Breast epithelium (tissue), 4 donors: ENCODE measurements around the gene NRXN3. TPM values are rescaled to one million over a fixed set of nuclear protein-coding genes. Genes with fewer than 3 reads are reported as not detected.

Experiments
- DNase-seq, 2 donors: peaks; one replicate each; pipeline ENCODE4 v3.0.0-alpha.2; 2019; ENCODE audit warnings: low spot score in 2 of 2
- H3K27ac ChIP-seq, 2 donors: fragments of 200-600 bp; sonication (generic) in 1 of 2; one replicate each; pipeline ENCODE4 v1.5.1; 2016 to 2019; ENCODE audit warnings: mild to moderate bottlenecking in 1 of 2
- H3K27me3 ChIP-seq, 2 donors: fragments of 200-600 bp; sonication (generic) in 1 of 2; one replicate each; pipeline versions ENCODE4 v1.5.1 to v1.6.0; 2017 to 2019; ENCODE audit warnings: control low read depth in 1 of 2, mild to moderate bottlenecking in 1 of 2
- H3K36me3 ChIP-seq: fragments of 200-600 bp; one replicate; pipeline ENCODE4 v1.5.1; 2019
- H3K4me1 ChIP-seq, 2 donors: fragments of 200-600 bp; sonication (generic); one replicate each; pipeline ENCODE4 v1.5.1; 2016 to 2019; ENCODE audit warnings: control low read depth in 1 of 2
- H3K4me3 ChIP-seq, 3 donors: fragments of 200-600 bp; sonication (generic); 1 replicate in 2 of 3; 2 replicates in 1 of 3; pipeline ENCODE4 v1.5.1; 2016 to 2019; ENCODE audit warnings: mild to moderate bottlenecking in 3 of 3, moderate library complexity in 2 of 3
- H3K9me3 ChIP-seq, 2 donors: fragments of 200-600 bp; sonication (generic) in 1 of 2; one replicate each; pipeline ENCODE4 v1.5.1; 2016 to 2019; ENCODE audit warnings: control low read depth in 1 of 2
- CTCF ChIP-seq, 3 donors: fragments of 450-650 bp; IDR thresholded peaks; one replicate each; pipeline ENCODE4 v1.5.1; 2016 to 2017; ENCODE audit warnings: antibody characterized with exemption in 3 of 3, mild to moderate bottlenecking in 3 of 3, moderate library complexity in 3 of 3
- POLR2A ChIP-seq: fragments of 450-650 bp; IDR thresholded peaks from one replicate; pipeline ENCODE4 v1.6.1; 2016; ENCODE audit warnings: antibody characterized with exemption, mild to moderate bottlenecking, moderate library complexity
- POLR2AphosphoS5 ChIP-seq, 3 donors: sonication (generic); formaldehyde crosslinking; IDR thresholded peaks; one replicate each; pipeline ENCODE4 v1.6.1; 2017; ENCODE audit warnings: antibody characterized with exemption in 3 of 3
- intact Hi-C: fragments of 100-400 bp; cut with DNase I; formaldehyde crosslinking; loops from one replicate; pipeline ENCODE4 v1.15.1; 2023; ENCODE audit warnings: low total_unique reads
- total RNA-seq, 3 donors: library from RNA; depleted of rRNA; stranded (reverse); fragments of >200 nt; gene quantifications; one replicate each; pipeline ENCODE4 v1.1.0, GENCODE V29; 2016

Gene NRXN3
- total RNA-seq, 3 donors from 2014 or later, result 2.9 to 3.6 (median 3.5) TPM

- Histone ChIP-seq H3K36me3 (no peaks in the 10 kb centered on the region), H3K9me3 (no peaks in the 10 kb centered on the region), H3K4me3 (no peak overlapping the region), H3K4me1 (no peaks in the 10 kb centered on the region), H3K27me3 (no peaks in the 10 kb centered on the region), H3K27ac (no peak overlapping the region)
- no peak for DNase-seq
- intact Hi-C loops, result no loop called here
- TF ChIP-seq POLR2A, result no peak
- no peak for TF ChIP-seq CTCF (IDR thresholded peaks at IDR 0.05)
- TF ChIP-seq POLR2AphosphoS5 (IDR thresholded peaks at IDR 0.05), result no peak
These were observed 1117.8 kb downstream of the NRXN3 start for GRCh38 chr14:79287976-79288375.

GRCh38 chr14:79293482-79294177, 1123.5 kb downstream of the NRXN3 start:
- intact Hi-C loops, result no loop called here
- Histone ChIP-seq H3K27ac (no peak overlapping the region), H3K4me1 (no peaks in the 10 kb centered on the region), H3K9me3 (no peaks in the 10 kb centered on the region), H3K27me3 (no peaks in the 10 kb centered on the region), H3K4me3 (no peak overlapping the region), H3K36me3 (no peaks in the 10 kb centered on the region)
- no peak for DNase-seq
- no peak for TF ChIP-seq POLR2A
- TF ChIP-seq POLR2AphosphoS5 (IDR thresholded peaks at IDR 0.05), result no peak
- no peak for TF ChIP-seq CTCF (IDR thresholded peaks at IDR 0.05)

- Histone ChIP-seq H3K9me3 (no peaks in the 10 kb centered on the region), H3K27me3 (no peaks in the 10 kb centered on the region), H3K4me3 (no peak overlapping the region), H3K4me1 (no peaks in the 10 kb centered on the region), H3K36me3 (no peaks in the 10 kb centered on the region), H3K27ac (no peak overlapping the region)
- DNase-seq, result no peak
- TF ChIP-seq CTCF (IDR thresholded peaks at IDR 0.05), result no peak
- TF ChIP-seq POLR2A, result no peak
- TF ChIP-seq POLR2AphosphoS5 (IDR thresholded peaks at IDR 0.05), result no peak
- intact Hi-C loops, result no loop called here
These were observed 1124.3 kb downstream of the NRXN3 start for GRCh38 chr14:79294499-79294898.

- no peaks in the 10 kb centered on the region for H3K4me1 ChIP-seq
These were observed 1125.2 kb downstream of the NRXN3 start for GRCh38 chr14:79295385-79295784.

More at GRCh38 chr14:79295385-79295784, 1125.2 kb downstream of the NRXN3 start:
- no peaks in the 10 kb centered on the region for H3K9me3 ChIP-seq
- H3K27me3 ChIP-seq, result no peaks in the 10 kb centered on the region
- H3K27ac ChIP-seq, result no peak overlapping the region
- H3K4me3 ChIP-seq, result no peak overlapping the region
- no peaks in the 10 kb centered on the region for H3K36me3 ChIP-seq
- DNase-seq, result no peak
- intact Hi-C loops, result no loop called here
- no peak for TF ChIP-seq POLR2A
- TF ChIP-seq CTCF (IDR thresholded peaks at IDR 0.05), result no peak
- TF ChIP-seq POLR2AphosphoS5 (IDR thresholded peaks at IDR 0.05), result no peak
